Naive thymus-derived CD4-positive, alpha-beta T cell (primary cell): ENCODE results near the gene KIF5B. TPM values are rescaled to one million over a fixed set of nuclear protein-coding genes. Genes with fewer than 3 reads are reported as not detected.

Experiments used
- ATAC-seq: fragments of 150-1000 bp; cut with Tn5 transposase; 2 replicates; pipeline ENCODE4 v1.10.0; 2021; ENCODE audit warnings: mild to moderate bottlenecking, moderate library complexity
- CTCF ChIA-PET: fragments of 350-600 bp; sonication (Branson Sonifier 250); formaldehyde crosslinking; loops from one replicate; lab custom pipeline; 2021; ENCODE audit warnings: antibody characterized with exemption; lab: Charles Lee
- POLR2A ChIA-PET: fragments of 350-600 bp; sonication (Branson Sonifier 250); formaldehyde crosslinking; loops from one replicate; lab custom pipeline; 2021; ENCODE audit warnings: antibody characterized with exemption, inconsistent platforms; lab: Charles Lee
- DNase-seq, 9 donors: peaks; one replicate each; pipeline versions ENCODE4 v3.0.0 to v3.0.0-alpha.2; 2020 to 2022; ENCODE audit warnings: mixed read lengths in 1 of 9
- H3K27ac ChIP-seq: one replicate; pipeline ENCODE4 v1.7.0; 2013; ENCODE audit warnings: mild to moderate bottlenecking, low read depth, low read length, moderate library complexity
- H3K27me3 ChIP-seq, 2 donors: one replicate each; pipeline ENCODE4 v1.7.0; 2013; ENCODE audit warnings: low read length in 2 of 2, mild to moderate bottlenecking in 2 of 2, moderate library complexity in 2 of 2; ENCODE audit not compliant: control insufficient read depth in 2 of 2, insufficient read depth in 2 of 2
- H3K36me3 ChIP-seq, 3 experiments: 1 replicate in 2 of 3; 2 replicates in 1 of 3; pipeline ENCODE4 v1.7.0; 2013; ENCODE audit warnings: low read length in 3 of 3, mild to moderate bottlenecking in 3 of 3, moderate library complexity in 1 of 3; ENCODE audit not compliant: insufficient read depth in 3 of 3, control insufficient read depth in 2 of 3
- H3K4me1 ChIP-seq, 2 donors: one replicate each; pipeline ENCODE4 v1.7.0; 2013; ENCODE audit warnings: low read length in 2 of 2, mild to moderate bottlenecking in 2 of 2, moderate library complexity in 1 of 2; ENCODE audit not compliant: control insufficient read depth in 2 of 2, insufficient read depth in 2 of 2
- H3K4me3 ChIP-seq: 2 replicates; pipeline ENCODE4 v1.7.0; 2013; ENCODE audit warnings: mild to moderate bottlenecking, low read length
- H3K9me3 ChIP-seq, 3 experiments: 1 replicate in 2 of 3; 2 replicates in 1 of 3; pipeline ENCODE4 v1.7.0; 2013; ENCODE audit warnings: low read length in 3 of 3; ENCODE audit not compliant: control insufficient read depth in 2 of 3
- H3K27ac Mint-ChIP-seq, 9 donors: one replicate each; pipeline ENCODE4 v1.8.0; 2020 to 2022; ENCODE audit warnings: mixed read lengths in 9 of 9, mild to moderate bottlenecking in 8 of 9, moderate library complexity in 5 of 9, inconsistent platforms in 2 of 9
- H3K27me3 Mint-ChIP-seq, 5 donors: one replicate each; pipeline ENCODE4 v1.8.0; 2021 to 2022; ENCODE audit warnings: mixed read lengths in 5 of 5, mild to moderate bottlenecking in 1 of 5
- H3K36me3 Mint-ChIP-seq, 5 donors: one replicate each; pipeline ENCODE4 v1.8.0; 2020 to 2022; ENCODE audit warnings: mixed read lengths in 5 of 5, mild to moderate bottlenecking in 3 of 5, inconsistent platforms in 1 of 5
- H3K4me1 Mint-ChIP-seq, 7 donors: one replicate each; pipeline ENCODE4 v1.8.0; 2020 to 2022; ENCODE audit warnings: mixed read lengths in 7 of 7, mild to moderate bottlenecking in 3 of 7, inconsistent platforms in 1 of 7
- H3K4me3 Mint-ChIP-seq, 10 donors: one replicate each; pipeline ENCODE4 v1.8.0; 2020 to 2022; ENCODE audit warnings: mild to moderate bottlenecking in 10 of 10, mixed read lengths in 10 of 10, moderate library complexity in 6 of 10, inconsistent platforms in 2 of 10
- H3K9me3 Mint-ChIP-seq, 11 donors: one replicate each; pipeline ENCODE4 v1.8.0; 2020 to 2022; ENCODE audit warnings: mixed read lengths in 11 of 11, mild to moderate bottlenecking in 4 of 11, inconsistent platforms in 1 of 11, moderate library complexity in 1 of 11
- intact Hi-C, 2 donors: fragments of 100-400 bp; cut with micrococcal nuclease; formaldehyde crosslinking; loops; one replicate each; pipeline ENCODE4 v1.15.1; 2023
- polyA plus RNA-seq, 2 donors: library from polyadenylated mRNA; unstranded; fragments of 300-500 nt; fragmentation: Illumina TruSeq; gene quantifications; one replicate each; pipeline ENCODE4 v1.2.3, GENCODE V29; 2021
- total RNA-seq, 6 experiments: library from RNA in 5 of 6; stranded (reverse) in 5 of 6; gene quantifications; 1 replicate in 5 of 6; 2 replicates in 1 of 6; pipeline ENCODE4 v1.2.3 and lab custom pipeline; 2021 to 2026

KIF5B gene
- total and polyA plus RNA-seq, 7 experiments from 2014 or later = 19.7 to 66.0 (median 44.4) TPM

- no peaks in the 10 kb centered on the region for H3K27me3 ChIP-seq
- no peak for ATAC-seq
- peaks cover 12 to 62% (median 34%) of the 10 kb centered on the region in 5 donors for H3K36me3 Mint-ChIP-seq
- intact Hi-C loops = no loop called here
- peaks cover 20 to 68% (median 34%) of the 10 kb centered on the region in 3 experiments for H3K36me3 ChIP-seq
- H3K4me3 ChIP-seq = no peak overlapping the region
- H3K9me3 ChIP-seq = no peaks in the 10 kb centered on the region
- DNase-seq = no peak
- H3K4me3 Mint-ChIP-seq = no peak overlapping the region
- no peak overlapping the region for H3K27ac ChIP-seq
- no peaks in the 10 kb centered on the region for H3K9me3 Mint-ChIP-seq
- H3K4me1 Mint-ChIP-seq = peaks cover 6 to 20% (median 11%) of the 10 kb centered on the region in 7 donors
- POLR2A ChIA-PET = interaction anchor here (1.0 kb wide), 1 partner anchor 12 kb away, joined by 3 read pairs; no protein-coding TSS in a partner anchor
- H3K4me1 ChIP-seq = no peaks in the 10 kb centered on the region
- CTCF ChIA-PET = no interaction called here
- no peaks in the 10 kb centered on the region for H3K27me3 Mint-ChIP-seq
- peak overlapping the region in 1 of 9 donors; percentile 20 for H3K27ac Mint-ChIP-seq
These were observed 21.2 kb downstream of the KIF5B start for GRCh38 chr10:32035038-32035437.

- H3K27me3 Mint-ChIP-seq = no peaks in the 10 kb centered on the region
- no peak overlapping the region for H3K4me3 Mint-ChIP-seq
- Histone ChIP-seq H3K27me3 (no peaks in the 10 kb centered on the region), H3K36me3 (peaks cover 36 to 85% (median 45%) of the 10 kb centered on the region in 3 experiments), H3K4me1 (no peaks in the 10 kb centered on the region), H3K9me3 (no peaks in the 10 kb centered on the region), H3K27ac (no peak overlapping the region), H3K4me3 (no peak overlapping the region)
- intact Hi-C loops = no loop called here
- ChIA-PET POLR2A (interaction anchor here (0.6 to 1.1 kb wide), 3 partner anchors 10 to 22 kb away, joined by 3 to 5 read pairs (median 3); no protein-coding TSS in a partner anchor), CTCF (no interaction called here)
- no peaks in the 10 kb centered on the region for H3K9me3 Mint-ChIP-seq
- peak overlapping the region in 1 of 9 donors; percentile 0 for H3K27ac Mint-ChIP-seq
- peaks cover 5 to 24% (median 9%) of the 10 kb centered on the region in 7 donors for H3K4me1 Mint-ChIP-seq
- no peak for ATAC-seq
- DNase-seq = no peak
- H3K36me3 Mint-ChIP-seq = peaks cover 12 to 67% (median 45%) of the 10 kb centered on the region in 5 donors
These were observed 23.1 kb downstream of the KIF5B start for GRCh38 chr10:32033171-32033570.

GRCh38 chr10:32031920-32032319 is 24.3 kb downstream of the KIF5B start:
- DNase-seq (no peak), ATAC-seq (no peak)
- H3K4me1 ChIP-seq = no peaks in the 10 kb centered on the region
- ChIA-PET CTCF (no interaction called here), POLR2A (no interaction called here)
- peaks cover 41 to 83% (median 46%) of the 10 kb centered on the region in 3 experiments for H3K36me3 ChIP-seq
- H3K4me3 ChIP-seq = no peak overlapping the region
- Mint-ChIP-seq H3K4me3 (no peak overlapping the region), H3K27me3 (no peaks in the 10 kb centered on the region), H3K4me1 (peaks cover 4 to 28% (median 9%) of the 10 kb centered on the region in 7 donors), H3K9me3 (no peaks in the 10 kb centered on the region), H3K36me3 (peaks cover 12 to 65% (median 45%) of the 10 kb centered on the region in 5 donors), H3K27ac (peak overlapping the region in 2 of 9 donors; percentile 13 to 21)
- no peaks in the 10 kb centered on the region for H3K27me3 ChIP-seq
- H3K27ac ChIP-seq = no peak overlapping the region
- H3K9me3 ChIP-seq = no peaks in the 10 kb centered on the region
- intact Hi-C loops = no loop called here

GRCh38 chr10:32031424-32031823 is 24.8 kb downstream of the KIF5B start:
- intact Hi-C loops = no loop called here
- Mint-ChIP-seq H3K27me3 (no peaks in the 10 kb centered on the region), H3K9me3 (no peaks in the 10 kb centered on the region), H3K27ac (peak overlapping the region in 3 of 9 donors; percentile 10 to 32 (median 24)), H3K36me3 (peaks cover 12 to 64% (median 45%) of the 10 kb centered on the region in 5 donors), H3K4me1 (peaks cover 4 to 25% (median 9%) of the 10 kb centered on the region in 7 donors), H3K4me3 (no peak overlapping the region)
- Histone ChIP-seq H3K4me3 (no peak overlapping the region), H3K4me1 (no peaks in the 10 kb centered on the region), H3K36me3 (peaks cover 36 to 79% (median 41%) of the 10 kb centered on the region in 3 experiments), H3K9me3 (no peaks in the 10 kb centered on the region), H3K27me3 (no peaks in the 10 kb centered on the region), H3K27ac (no peak overlapping the region)
- POLR2A ChIA-PET = no interaction called here
- DNase-seq (no peak), ATAC-seq (no peak)
- CTCF ChIA-PET = no interaction called here

- H3K4me1 Mint-ChIP-seq = peaks cover 4 to 25% (median 9%) of the 10 kb centered on the region in 7 donors
- POLR2A ChIA-PET = interaction anchor here (0.5 to 1.2 kb wide), 2 partner anchors 53 to 1065 kb away, joined by 3 read pairs; no protein-coding TSS in a partner anchor
- no peak for DNase-seq
- H3K27me3 ChIP-seq = no peaks in the 10 kb centered on the region
- H3K4me1 ChIP-seq = no peaks in the 10 kb centered on the region
- H3K36me3 ChIP-seq = peaks cover 28 to 73% (median 30%) of the 10 kb centered on the region in 3 experiments
- CTCF ChIA-PET = no interaction called here
- H3K27ac ChIP-seq = no peak overlapping the region
- intact Hi-C loops = no loop called here
- peaks cover 12 to 52% (median 34%) of the 10 kb centered on the region in 5 donors for H3K36me3 Mint-ChIP-seq
- no peak overlapping the region for H3K4me3 ChIP-seq
- H3K27me3 Mint-ChIP-seq = no peaks in the 10 kb centered on the region
- no peak overlapping the region for H3K4me3 Mint-ChIP-seq
- no peaks in the 10 kb centered on the region for H3K9me3 Mint-ChIP-seq
- H3K27ac Mint-ChIP-seq = peak overlapping the region in 1 of 9 donors; percentile 71
- no peak for ATAC-seq
- H3K9me3 ChIP-seq = no peaks in the 10 kb centered on the region
These were observed 27.5 kb downstream of the KIF5B start for GRCh38 chr10:32028710-32029109.

GRCh38 chr10:32023264-32023663 is 33.0 kb downstream of the KIF5B start:
- no peak for ATAC-seq
- no peak overlapping the region for H3K4me3 ChIP-seq
- ChIA-PET POLR2A (interaction anchor here (0.7 to 1.1 kb wide), 2 partner anchors 11 to 25 kb away, joined by 3 read pairs; no protein-coding TSS in a partner anchor), CTCF (no interaction called here)
- no peaks in the 10 kb centered on the region for H3K27me3 ChIP-seq
- intact Hi-C loops = loop anchor here in 1 of 2 donors (2.0 kb wide), 1 partner anchor 14 kb away; no protein-coding TSS in a partner anchor
- DNase-seq = no peak
- peaks cover 11 to 50% (median 26%) of the 10 kb centered on the region in 5 donors for H3K36me3 Mint-ChIP-seq
- H3K36me3 ChIP-seq = peaks cover 4 to 76% (median 41%) of the 10 kb centered on the region in 3 experiments
- H3K27me3 Mint-ChIP-seq = no peaks in the 10 kb centered on the region
- no peak overlapping the region for H3K4me3 Mint-ChIP-seq
- H3K27ac ChIP-seq = no peak overlapping the region
- H3K4me1 Mint-ChIP-seq = peaks cover 0 to 12% (median 5%) of the 10 kb centered on the region in 7 donors
- H3K9me3 Mint-ChIP-seq = no peaks in the 10 kb centered on the region
- no peaks in the 10 kb centered on the region for H3K9me3 ChIP-seq
- H3K27ac Mint-ChIP-seq = peak overlapping the region; percentile 2 to 73 (median 54)
- no peaks in the 10 kb centered on the region for H3K4me1 ChIP-seq
